ENCODE results near the gene NIPSNAP3A. TPM values are rescaled to one million over a fixed set of nuclear protein-coding genes. Genes with fewer than 3 reads are reported as not detected.

Gene NIPSNAP3A
- polyA plus RNA-seq, 4 donors, result 26.5 to 41.7 (median 35.3) TPM

DNA sequence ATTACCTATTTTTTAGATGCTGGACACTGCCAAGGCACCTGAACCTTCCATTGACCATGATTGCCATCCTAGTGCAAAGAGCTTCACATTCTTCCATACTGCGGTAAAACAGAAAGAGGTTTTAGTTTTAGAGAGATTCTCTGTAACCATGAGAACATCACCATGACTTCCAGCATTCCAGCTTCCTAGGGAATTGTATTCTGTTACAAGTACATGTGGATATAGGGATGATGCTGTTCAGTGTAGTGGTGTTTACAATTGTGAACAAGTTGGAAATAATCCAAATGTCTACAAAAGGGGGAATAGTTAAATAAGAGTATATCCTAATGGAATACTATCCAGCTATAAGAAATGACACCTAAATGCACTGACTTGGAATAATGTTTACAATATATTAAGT lies 38.8 kb downstream of the NIPSNAP3A start:
- DNase-seq, result no peak
- Histone ChIP-seq H3K4me3 (ENCODE audit: low read depth in 1 of 3, low read length in 3 of 3) (no peak overlapping the region), H3K27me3 (ENCODE audit: control insufficient read depth in 3 of 3, insufficient read depth in 3 of 3, low read length in 3 of 3) (no peaks in the 10 kb centered on the region), H3K4me1 (ENCODE audit: control insufficient read depth in 3 of 3, insufficient read depth in 2 of 3, low read depth in 1 of 3, low read length in 2 of 3) (no peaks in the 10 kb centered on the region), H3K9me3 (ENCODE audit: control insufficient read depth in 2 of 2, insufficient read depth in 1 of 2, low read depth in 1 of 2, low read length in 1 of 2) (no peaks in the 10 kb centered on the region), H3K27ac (ENCODE audit: low read depth in 1 of 3, low read length in 2 of 3) (no peak overlapping the region), H3K36me3 (ENCODE audit: control insufficient read depth in 3 of 3, insufficient read depth in 2 of 3, low read depth in 1 of 3, low read length in 3 of 3) (peaks cover 10 to 33% (median 14%) of the 10 kb centered on the region in 3 donors)
- WGBS, 3 donors, result 91 to 100% (median 94%) methylated on average over 1 of the region's 1 CpG
- no peak for FAIRE-seq

DNA sequence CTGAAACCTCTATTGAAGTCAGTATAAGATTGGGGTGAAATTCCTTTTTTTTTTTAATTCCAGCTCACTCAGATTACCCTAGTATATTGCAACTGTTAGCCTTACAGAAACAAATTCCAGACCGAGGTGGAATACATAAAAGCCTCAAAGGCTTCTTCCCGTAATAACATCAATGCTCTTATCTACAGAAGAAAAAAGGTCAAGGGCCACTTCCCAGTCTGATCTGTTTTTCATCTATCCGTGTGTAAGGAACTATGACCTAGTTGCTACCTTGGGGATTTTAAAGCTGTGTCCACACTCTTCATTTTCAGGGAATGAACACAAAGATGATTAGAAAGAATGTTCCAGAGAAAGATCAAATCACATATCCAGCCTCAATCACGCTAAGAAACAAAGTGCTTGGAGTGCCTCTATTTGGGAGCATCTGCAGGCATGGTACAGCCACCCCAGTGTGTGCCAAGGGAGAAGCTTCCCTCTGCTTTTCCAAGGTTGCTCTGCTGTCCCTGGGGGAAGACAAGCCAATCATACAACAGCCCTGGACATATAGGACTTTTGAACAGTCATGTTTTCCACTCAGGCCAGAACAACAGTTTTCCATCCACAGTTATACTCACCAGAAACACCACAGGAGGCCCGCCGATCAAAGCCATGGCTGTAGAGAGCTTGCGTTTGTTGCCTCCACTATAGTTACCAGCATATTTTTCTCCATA lies 40.0 kb downstream of the NIPSNAP3A start:
- no peaks in the 10 kb centered on the region for H3K9me3 ChIP-seq (ENCODE audit: control insufficient read depth in 2 of 2, insufficient read depth in 1 of 2, low read depth in 1 of 2, low read length in 1 of 2)
- FAIRE-seq, result no peak

DNA sequence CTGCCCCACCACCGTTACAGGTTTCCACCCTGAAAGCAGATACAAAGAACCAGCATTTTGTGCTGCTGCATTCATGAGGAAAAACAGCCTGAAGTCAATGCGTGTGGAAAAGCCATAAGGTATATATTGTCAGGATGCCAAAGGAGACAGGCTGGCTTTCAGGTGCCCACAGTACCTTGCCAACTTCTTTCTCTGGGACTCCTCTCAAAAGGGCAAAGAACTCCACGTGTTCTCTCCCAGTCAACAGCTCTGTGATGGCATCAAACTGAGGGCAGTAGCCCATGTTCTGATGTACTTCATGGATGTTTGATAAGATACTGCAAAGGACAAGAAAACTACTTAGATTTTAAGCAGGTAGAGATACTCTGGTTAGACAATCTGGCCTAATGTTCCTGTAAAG lies 40.8 kb downstream of the NIPSNAP3A start:
- peaks cover 9 to 43% (median 19%) of the 10 kb centered on the region in 3 donors for H3K36me3 ChIP-seq (ENCODE audit: control insufficient read depth in 3 of 3, insufficient read depth in 2 of 3, low read depth in 1 of 3, low read length in 3 of 3)
- WGBS, 3 donors, result 49 to 88% (median 59%) methylated on average over 3 of the region's 3 CpGs

More for the DNA sequence above, 40.0 kb downstream of the NIPSNAP3A start:
- Histone ChIP-seq H3K27ac (ENCODE audit: low read depth in 1 of 3, low read length in 2 of 3) (no peak overlapping the region), H3K27me3 (ENCODE audit: control insufficient read depth in 3 of 3, insufficient read depth in 3 of 3, low read length in 3 of 3) (no peaks in the 10 kb centered on the region), H3K4me3 (ENCODE audit: low read depth in 1 of 3, low read length in 3 of 3) (no peak overlapping the region), H3K4me1 (ENCODE audit: control insufficient read depth in 3 of 3, insufficient read depth in 2 of 3, low read depth in 1 of 3, low read length in 2 of 3) (no peaks in the 10 kb centered on the region), H3K36me3 (ENCODE audit: control insufficient read depth in 3 of 3, insufficient read depth in 2 of 3, low read depth in 1 of 3, low read length in 3 of 3) (peaks cover 10 to 40% (median 14%) of the 10 kb centered on the region in 3 donors)
- DNase-seq, result no peak
- WGBS, 3 donors, result 57 to 69% (median 61%) methylated on average over 7 of the region's 7 CpGs

DNA sequence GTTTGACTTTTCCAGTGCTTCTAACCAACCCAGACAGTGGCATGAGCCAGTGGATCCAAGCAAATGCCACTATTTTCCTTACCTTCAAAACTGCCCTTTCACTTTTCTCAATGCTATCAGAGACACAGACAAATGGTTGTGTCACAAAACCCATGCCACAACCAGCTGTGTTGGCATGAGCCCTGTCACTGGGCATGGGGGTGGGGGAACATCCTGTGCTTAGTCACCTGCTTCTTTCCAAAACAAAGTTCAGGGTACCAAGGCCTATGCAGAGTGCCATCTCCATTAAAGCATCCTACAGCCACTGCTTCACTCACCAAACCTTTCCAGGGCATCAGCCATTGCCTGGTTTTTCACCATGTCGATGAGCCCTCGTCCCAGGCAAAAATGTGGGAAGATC lies 46.6 kb downstream of the NIPSNAP3A start:
- no peak overlapping the region for H3K27ac ChIP-seq (ENCODE audit: low read depth in 1 of 3, low read length in 2 of 3)
- H3K36me3 ChIP-seq (ENCODE audit: control insufficient read depth in 3 of 3, insufficient read depth in 2 of 3, low read depth in 1 of 3, low read length in 3 of 3), result peaks cover 2 to 30% (median 16%) of the 10 kb centered on the region in 3 donors
- H3K4me3 ChIP-seq (ENCODE audit: low read depth in 1 of 3, low read length in 3 of 3), result no peak overlapping the region
- FAIRE-seq (no peak), DNase-seq (no peak)
- 98% methylated on average over 2 of the region's 2 CpGs for WGBS, 3 donors
- no peaks in the 10 kb centered on the region for H3K9me3 ChIP-seq (ENCODE audit: control insufficient read depth in 2 of 2, insufficient read depth in 1 of 2, low read depth in 1 of 2, low read length in 1 of 2)
- H3K27me3 ChIP-seq (ENCODE audit: control insufficient read depth in 3 of 3, insufficient read depth in 3 of 3, low read length in 3 of 3), result no peaks in the 10 kb centered on the region
- no peaks in the 10 kb centered on the region for H3K4me1 ChIP-seq (ENCODE audit: control insufficient read depth in 3 of 3, insufficient read depth in 2 of 3, low read depth in 1 of 3, low read length in 2 of 3)

More for the DNA sequence above, 40.8 kb downstream of the NIPSNAP3A start:
- H3K4me3 ChIP-seq (ENCODE audit: low read depth in 1 of 3, low read length in 3 of 3), result no peak overlapping the region
- H3K4me1 ChIP-seq (ENCODE audit: control insufficient read depth in 3 of 3, insufficient read depth in 2 of 3, low read depth in 1 of 3, low read length in 2 of 3), result no peaks in the 10 kb centered on the region
- no peak for FAIRE-seq
- no peaks in the 10 kb centered on the region for H3K27me3 ChIP-seq (ENCODE audit: control insufficient read depth in 3 of 3, insufficient read depth in 3 of 3, low read length in 3 of 3)
- H3K27ac ChIP-seq (ENCODE audit: low read depth in 1 of 3, low read length in 2 of 3), result no peak overlapping the region
- DNase-seq, result no peak
- H3K9me3 ChIP-seq (ENCODE audit: control insufficient read depth in 2 of 2, insufficient read depth in 1 of 2, low read depth in 1 of 2, low read length in 1 of 2), result no peaks in the 10 kb centered on the region

DNA sequence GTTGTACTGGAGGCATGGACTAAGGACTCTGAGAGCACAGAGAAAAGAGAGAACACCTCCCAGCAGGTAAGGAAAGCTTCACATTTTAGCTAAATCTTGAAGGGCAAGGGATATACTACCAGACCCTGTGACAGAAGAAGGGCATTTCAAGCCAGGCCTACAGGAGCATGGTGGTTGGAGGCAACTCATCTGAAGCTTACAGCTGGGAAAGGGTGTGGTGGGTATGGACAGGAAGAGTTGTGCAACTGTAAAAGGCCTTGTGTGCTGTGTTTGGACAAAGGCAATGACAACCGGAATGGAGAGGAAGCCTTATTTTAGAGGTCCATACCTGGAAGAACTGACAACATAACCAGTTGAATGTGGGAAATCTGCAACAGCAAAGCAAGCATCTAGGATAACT lies 47.6 kb downstream of the NIPSNAP3A start:
- no peak overlapping the region for H3K4me3 ChIP-seq (ENCODE audit: low read depth in 1 of 3, low read length in 3 of 3)
- no peaks in the 10 kb centered on the region for H3K27me3 ChIP-seq (ENCODE audit: control insufficient read depth in 3 of 3, insufficient read depth in 3 of 3, low read length in 3 of 3)
- DNase-seq (no peak), FAIRE-seq (no peak)
- no peak overlapping the region for H3K27ac ChIP-seq (ENCODE audit: low read depth in 1 of 3, low read length in 2 of 3)
- no peaks in the 10 kb centered on the region for H3K9me3 ChIP-seq (ENCODE audit: control insufficient read depth in 2 of 2, insufficient read depth in 1 of 2, low read depth in 1 of 2, low read length in 1 of 2)
- peaks cover 0 to 33% (median 13%) of the 10 kb centered on the region in 3 donors for H3K36me3 ChIP-seq (ENCODE audit: control insufficient read depth in 3 of 3, insufficient read depth in 2 of 3, low read depth in 1 of 3, low read length in 3 of 3)
- WGBS, 3 donors, result 68 to 87% (median 73%) methylated on average over 1 of the region's 1 CpG
- no peaks in the 10 kb centered on the region for H3K4me1 ChIP-seq (ENCODE audit: control insufficient read depth in 3 of 3, insufficient read depth in 2 of 3, low read depth in 1 of 3, low read length in 2 of 3)

DNA sequence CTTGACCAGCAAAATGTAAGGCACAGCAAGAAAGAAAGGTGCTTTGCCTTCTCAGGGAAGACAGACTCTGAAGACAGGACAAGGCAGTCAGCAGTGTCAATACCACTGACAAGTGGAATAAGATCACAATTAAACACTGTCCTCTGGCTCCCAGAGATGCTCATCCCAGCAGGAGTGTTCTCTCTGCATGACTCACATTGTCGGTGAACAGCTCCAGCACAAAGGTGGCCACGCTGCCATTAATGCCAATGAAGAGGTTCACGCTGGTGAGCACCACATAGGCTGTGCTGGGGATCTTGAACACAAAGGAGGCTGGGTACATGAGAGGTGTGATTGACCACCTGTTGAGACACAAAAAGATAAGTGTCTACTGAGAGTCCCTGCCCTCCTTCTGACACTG lies 48.4 kb downstream of the NIPSNAP3A start:
- H3K27ac ChIP-seq (ENCODE audit: low read depth in 1 of 3, low read length in 2 of 3), result no peak overlapping the region
- H3K4me1 ChIP-seq (ENCODE audit: control insufficient read depth in 3 of 3, insufficient read depth in 2 of 3, low read depth in 1 of 3, low read length in 2 of 3), result no peaks in the 10 kb centered on the region
- no peak for DNase-seq
- no peaks in the 10 kb centered on the region for H3K9me3 ChIP-seq (ENCODE audit: control insufficient read depth in 2 of 2, insufficient read depth in 1 of 2, low read depth in 1 of 2, low read length in 1 of 2)
- H3K36me3 ChIP-seq (ENCODE audit: control insufficient read depth in 3 of 3, insufficient read depth in 2 of 3, low read depth in 1 of 3, low read length in 3 of 3), result peaks cover 0 to 35% (median 13%) of the 10 kb centered on the region in 3 donors
- no peak for FAIRE-seq
- no peaks in the 10 kb centered on the region for H3K27me3 ChIP-seq (ENCODE audit: control insufficient read depth in 3 of 3, insufficient read depth in 3 of 3, low read length in 3 of 3)
- 88 to 98% (median 97%) methylated on average over 3 of the region's 3 CpGs for WGBS, 3 donors
- H3K4me3 ChIP-seq (ENCODE audit: low read depth in 1 of 3, low read length in 3 of 3), result no peak overlapping the region

DNA sequence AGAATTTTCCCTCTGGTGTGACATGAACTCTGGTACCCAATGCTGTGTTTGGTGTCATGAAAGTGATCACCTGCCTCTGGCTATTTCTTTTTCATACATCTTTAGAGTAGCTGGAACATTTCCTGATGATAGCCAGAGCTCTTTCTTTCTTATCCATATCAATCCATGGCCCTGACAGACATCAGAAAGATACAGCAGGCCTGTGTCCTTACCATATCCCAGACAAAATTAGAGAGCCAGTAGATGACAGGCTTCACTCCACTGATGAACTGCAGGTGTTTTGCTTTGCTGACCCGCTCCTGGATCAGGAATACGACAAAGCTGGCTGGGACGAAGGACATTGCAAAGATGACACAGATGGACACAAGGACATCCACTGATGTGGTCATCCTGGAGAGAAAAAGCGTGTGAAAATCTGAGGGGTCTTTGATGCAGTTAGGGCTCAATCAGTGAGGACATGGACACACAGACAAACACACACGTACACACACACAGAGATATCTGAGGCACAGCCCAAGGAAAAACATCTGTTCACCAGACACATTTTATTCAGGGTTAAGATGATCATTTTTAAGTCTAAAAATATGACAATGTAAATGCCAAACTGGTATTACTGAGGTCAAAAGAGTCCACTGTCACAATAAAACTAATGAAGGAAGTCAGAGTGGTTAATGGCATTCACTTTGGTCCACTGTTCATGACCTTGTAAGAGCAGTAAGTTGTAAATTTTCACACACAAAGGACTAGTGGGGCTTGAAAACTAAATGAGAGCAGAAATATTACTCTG lies 50.9 kb downstream of the NIPSNAP3A start:
- no peak for DNase-seq
- WGBS, 3 donors, result 85 to 95% (median 88%) methylated on average over 5 of the region's 5 CpGs
- no peaks in the 10 kb centered on the region for H3K9me3 ChIP-seq (ENCODE audit: control insufficient read depth in 2 of 2, insufficient read depth in 1 of 2, low read depth in 1 of 2, low read length in 1 of 2)

DNA sequence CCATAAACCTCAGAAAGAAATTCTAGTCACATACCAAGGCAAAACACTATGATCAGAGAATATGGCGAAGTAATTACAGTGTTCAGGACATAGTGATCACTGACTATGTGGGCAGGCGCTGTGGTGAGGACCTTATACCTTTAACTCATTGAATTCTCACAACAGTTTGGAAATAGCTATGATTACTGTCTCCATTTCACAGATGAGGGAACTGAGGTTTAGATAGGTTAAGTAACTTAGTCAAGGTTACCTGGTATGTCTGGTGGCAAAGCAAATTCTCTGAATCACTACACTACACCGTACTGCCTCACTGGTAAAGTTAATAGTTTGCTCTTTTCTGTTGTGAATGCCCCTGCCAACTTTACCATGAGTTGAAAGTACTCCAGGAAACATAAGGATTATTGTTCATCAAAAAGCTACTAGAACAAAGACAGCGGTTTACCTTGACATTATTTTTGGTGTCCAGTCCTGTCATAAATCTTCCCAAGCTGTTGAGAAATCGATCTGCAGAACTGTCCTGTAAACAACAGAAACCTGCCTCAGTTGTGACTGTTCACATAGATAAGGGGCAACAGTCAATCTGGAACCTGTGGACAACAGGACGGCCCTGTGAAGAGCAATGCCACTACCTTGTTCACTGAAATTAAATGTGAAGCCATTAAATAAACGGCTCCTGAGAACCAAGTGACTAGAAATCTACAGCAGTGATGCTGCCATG lies 52.7 kb downstream of the NIPSNAP3A start:
- Histone ChIP-seq H3K27ac (ENCODE audit: low read depth in 1 of 3, low read length in 2 of 3) (no peak overlapping the region), H3K27me3 (ENCODE audit: control insufficient read depth in 3 of 3, insufficient read depth in 3 of 3, low read length in 3 of 3) (no peaks in the 10 kb centered on the region), H3K36me3 (ENCODE audit: control insufficient read depth in 3 of 3, insufficient read depth in 2 of 3, low read depth in 1 of 3, low read length in 3 of 3) (peaks cover 3 to 42% (median 10%) of the 10 kb centered on the region in 3 donors), H3K4me3 (ENCODE audit: low read depth in 1 of 3, low read length in 3 of 3) (no peak overlapping the region), H3K9me3 (ENCODE audit: control insufficient read depth in 2 of 2, insufficient read depth in 1 of 2, low read depth in 1 of 2, low read length in 1 of 2) (no peaks in the 10 kb centered on the region), H3K4me1 (ENCODE audit: control insufficient read depth in 3 of 3, insufficient read depth in 2 of 3, low read depth in 1 of 3, low read length in 2 of 3) (no peaks in the 10 kb centered on the region)
- FAIRE-seq (no peak), DNase-seq (no peak)
- WGBS, 3 donors, result 89 to 91% (median 90%) methylated on average over 7 of the region's 7 CpGs

More for the DNA sequence above, 50.9 kb downstream of the NIPSNAP3A start:
- FAIRE-seq, result no peak
- Histone ChIP-seq H3K4me1 (ENCODE audit: control insufficient read depth in 3 of 3, insufficient read depth in 2 of 3, low read depth in 1 of 3, low read length in 2 of 3) (no peaks in the 10 kb centered on the region), H3K27me3 (ENCODE audit: control insufficient read depth in 3 of 3, insufficient read depth in 3 of 3, low read length in 3 of 3) (no peaks in the 10 kb centered on the region), H3K27ac (ENCODE audit: low read depth in 1 of 3, low read length in 2 of 3) (no peak overlapping the region), H3K4me3 (ENCODE audit: low read depth in 1 of 3, low read length in 3 of 3) (no peak overlapping the region), H3K36me3 (ENCODE audit: control insufficient read depth in 3 of 3, insufficient read depth in 2 of 3, low read depth in 1 of 3, low read length in 3 of 3) (peaks cover 0 to 37% (median 12%) of the 10 kb centered on the region in 3 donors)
